Activated CD4-positive, alpha-beta T cell treated with anti-CD3 and anti-CD28 coated beads, Interleukin-10, Interleukin-2, amounts not matched to agents 100 ng/mL and 50 ng/mL, durations not matched to agents 16 hours and 8 hours (primary cell): Measurements from ENCODE around the gene DUSP7.
"Not testable (repeated sequence)": the region's sequence is repeated elsewhere in the genome, so short reads cannot be mapped to it uniquely, and the experiment has no call there.

ENCODE experiments used
- DNase-seq: peaks from one replicate; pipeline ENCODE4 v3.0.0-alpha.2; 2020

DUSP7 gene

DNA sequence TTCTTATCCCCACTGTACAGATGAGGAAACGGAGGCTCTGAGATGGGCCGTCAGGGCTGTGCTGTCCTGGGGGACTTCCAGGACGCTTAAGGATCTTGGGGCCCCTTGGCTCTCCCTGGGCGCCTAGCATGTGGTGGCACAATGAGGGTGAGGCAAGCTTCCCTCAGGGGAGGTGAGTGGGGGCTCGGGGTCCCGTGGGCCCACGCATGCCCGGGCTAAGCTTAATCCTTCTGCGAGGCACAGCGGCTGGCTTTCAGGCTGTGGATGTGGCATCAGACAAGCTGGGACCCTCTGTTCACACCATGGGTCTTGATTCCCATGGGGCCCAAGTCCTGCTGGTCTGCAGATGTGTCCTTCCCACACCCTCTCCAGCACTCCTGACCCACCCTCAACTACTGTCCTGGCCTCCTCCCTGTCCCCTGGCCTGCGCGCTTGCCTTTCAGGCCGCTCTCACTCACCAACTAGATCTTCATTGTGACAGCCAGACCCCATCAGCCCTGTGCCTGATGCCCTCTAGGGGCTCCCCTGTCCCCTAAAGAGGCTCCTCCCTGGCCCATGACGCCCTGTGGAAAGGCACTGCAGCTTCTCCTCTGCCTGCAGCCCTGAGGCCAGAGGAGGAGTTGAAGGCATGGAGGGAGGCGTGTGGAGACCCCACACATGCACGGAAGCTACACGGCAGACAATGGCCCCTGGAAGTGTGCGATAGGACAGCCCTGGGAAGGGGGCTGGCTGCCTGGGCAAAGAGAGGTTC, 11.3 kb downstream of the DUSP7 start:
- DNase-seq: no peak

DNA sequence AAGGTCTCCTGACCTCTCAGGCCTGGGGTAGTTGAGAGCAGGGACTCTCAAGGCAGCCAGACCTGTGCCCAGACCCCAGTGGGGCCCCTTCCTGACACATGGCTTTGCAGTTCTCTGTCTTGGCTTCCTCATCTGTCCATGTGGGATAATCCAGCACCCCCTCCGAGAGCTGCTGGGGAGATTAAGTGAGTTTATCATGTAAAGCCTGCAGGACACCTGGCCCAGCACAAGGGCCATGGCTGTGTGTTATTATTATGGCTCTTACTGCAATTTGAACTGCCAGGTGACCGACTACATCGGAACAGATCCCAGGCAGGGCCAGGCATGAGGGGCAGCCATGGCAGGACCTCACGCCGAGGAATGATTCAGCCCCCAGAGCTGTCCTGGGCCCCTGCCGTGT, 12.6 kb downstream of the DUSP7 start:
- no peak for DNase-seq

DNA sequence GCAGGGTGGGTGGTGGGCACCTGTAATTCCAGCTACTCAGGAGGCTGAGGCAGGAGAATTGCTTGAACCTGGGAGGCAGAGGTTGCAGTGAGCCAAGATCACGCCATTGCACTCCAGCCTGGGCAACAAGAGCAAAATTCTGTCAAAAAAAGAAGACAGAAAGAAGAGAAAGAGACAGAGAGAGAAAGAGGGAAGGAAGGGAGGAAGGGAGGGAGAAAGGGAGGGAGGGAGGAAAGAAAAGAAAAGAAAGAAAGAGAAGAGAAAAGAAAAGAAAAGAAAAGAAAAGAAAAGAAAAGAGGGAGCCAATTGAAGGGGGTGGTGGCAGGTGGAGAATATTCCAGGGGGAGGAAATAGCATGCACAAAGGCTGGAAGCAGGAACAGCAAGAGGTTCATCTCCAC, 13.3 kb downstream of the DUSP7 start:
- DNase-seq: not testable (repeated sequence)

DNA sequence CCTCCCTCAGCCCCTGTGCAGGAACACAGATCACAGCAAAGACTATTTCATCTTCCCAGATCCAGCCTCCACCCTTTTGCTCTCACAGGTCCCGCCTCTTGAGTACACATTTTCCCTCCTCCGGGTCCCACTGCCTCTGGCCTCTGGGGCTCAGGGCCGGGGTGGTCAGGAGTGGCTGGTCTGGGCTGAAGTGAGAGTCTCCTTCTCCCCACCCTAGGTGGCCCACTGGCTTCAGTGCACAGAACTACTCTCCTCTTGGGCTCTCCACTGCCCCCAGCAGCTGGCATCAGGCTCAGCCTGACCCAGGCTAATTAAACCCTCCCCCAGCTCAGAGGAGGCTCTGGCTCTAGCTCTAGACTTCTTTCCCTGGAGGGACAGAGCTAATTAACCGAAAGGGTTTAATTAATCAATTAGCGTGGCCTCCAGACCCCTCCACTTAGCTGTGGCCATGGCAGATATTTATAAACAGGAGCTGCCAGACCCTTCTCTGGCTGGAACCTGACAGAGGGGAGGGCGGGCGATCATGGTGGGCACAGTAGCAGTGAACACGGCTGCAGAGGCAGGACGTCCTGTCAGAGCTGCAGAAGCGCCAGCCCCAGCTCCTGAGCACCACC, 15.1 kb downstream of the DUSP7 start:
- no peak for DNase-seq

DNA sequence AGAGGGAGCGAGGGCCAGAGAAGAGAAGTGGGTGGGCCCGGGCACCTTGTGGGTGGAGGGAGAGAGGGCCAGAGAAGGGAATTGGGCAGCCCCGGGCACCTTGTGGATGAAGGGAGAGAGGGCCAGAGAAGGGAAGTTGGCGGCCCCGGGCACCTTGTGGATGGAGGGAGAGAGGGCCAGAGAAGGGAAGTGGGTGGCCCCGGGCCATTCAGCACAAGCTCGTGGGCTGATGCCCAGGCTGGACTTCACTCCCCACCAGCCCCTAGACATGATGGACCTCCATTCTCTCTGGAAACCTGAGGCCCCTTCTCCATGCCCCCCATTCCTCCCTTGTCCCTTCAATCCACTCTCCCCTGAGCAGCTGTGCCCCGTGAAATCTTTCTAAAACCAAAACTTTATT, 15.8 kb downstream of the DUSP7 start:
- DNase-seq: no peak

DNA sequence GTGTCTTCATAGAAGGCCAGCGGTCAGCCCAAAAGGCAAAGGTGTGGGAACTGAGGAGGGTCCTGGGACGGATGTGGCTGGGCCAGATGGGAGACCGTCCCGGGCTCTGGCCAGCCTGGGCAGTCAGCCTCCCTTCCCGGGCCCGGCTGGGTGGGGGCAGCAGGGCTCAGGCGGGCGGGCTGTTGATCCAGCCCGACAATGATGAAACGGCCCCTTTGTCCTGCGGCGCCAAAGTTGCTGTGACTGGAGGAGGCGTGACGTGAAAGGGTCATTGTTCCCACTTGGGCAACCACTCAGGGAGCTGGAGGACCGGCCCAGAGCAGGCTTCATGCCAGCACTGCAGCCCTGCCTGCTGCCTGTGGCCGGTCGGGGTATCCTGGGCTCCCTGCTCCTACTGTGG, 16.5 kb downstream of the DUSP7 start:
- DNase-seq: no peak

DNA sequence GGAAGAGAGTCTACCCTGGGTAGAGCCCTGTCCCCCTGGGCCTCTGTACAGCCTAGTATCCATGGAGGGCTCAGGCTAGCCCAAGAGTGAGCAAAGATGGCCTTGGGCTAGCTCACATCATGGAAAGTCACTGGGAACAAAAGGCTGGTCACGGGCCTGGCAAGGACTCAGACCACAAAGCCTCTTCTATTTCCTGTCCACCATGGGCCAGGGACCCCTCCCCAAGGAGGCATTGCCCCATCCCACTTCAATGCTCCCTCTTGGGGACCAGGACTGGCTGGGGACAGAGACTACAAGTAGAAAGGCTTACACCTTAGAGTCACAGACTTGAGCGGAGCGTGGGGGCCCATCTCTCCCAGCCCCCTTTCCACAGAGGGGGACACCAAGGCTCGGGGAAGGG, 16.9 kb downstream of the DUSP7 start:
- DNase-seq: no peak

DNA sequence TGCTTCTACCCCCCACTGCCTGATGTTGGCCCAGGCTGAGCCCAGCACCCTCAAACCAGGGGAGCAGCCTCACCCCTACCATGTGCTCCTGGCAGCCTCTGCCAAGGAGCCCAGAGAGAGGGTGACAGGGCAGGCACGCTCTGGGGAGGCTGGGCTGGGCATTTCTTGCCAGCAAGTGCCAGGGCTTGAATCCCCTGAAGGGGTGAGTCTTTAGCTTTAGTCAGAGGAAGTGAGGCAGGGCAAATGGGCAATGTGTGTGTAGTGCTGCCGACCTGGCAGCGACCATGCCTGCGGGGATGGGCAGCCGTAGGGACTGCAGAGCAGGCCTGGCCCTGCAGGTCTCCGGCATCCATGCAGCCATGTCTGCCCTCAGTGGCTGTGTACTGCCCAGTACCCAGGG, 18.1 kb downstream of the DUSP7 start:
- DNase-seq: no peak

DNA sequence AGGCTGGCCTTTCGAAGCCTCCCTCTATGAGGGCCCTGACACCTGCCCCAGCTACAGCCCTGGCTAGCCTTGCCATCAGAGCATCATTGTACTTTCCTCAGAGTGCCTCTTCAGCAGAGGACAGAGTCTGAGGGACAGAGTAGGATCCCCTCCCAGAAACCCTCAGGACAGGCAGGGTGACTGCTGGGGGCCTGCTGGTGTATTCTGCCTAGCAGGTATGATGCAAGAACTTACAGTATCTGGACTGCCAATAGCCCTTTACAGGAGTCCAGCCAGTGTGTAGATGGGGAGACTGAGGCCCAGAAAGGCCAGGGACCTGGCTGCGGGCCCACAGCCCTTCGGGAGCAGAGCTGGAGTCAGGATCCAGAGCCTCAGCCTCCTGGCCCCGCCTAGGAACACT, 19.1 kb downstream of the DUSP7 start:
- DNase-seq: no peak

DNA sequence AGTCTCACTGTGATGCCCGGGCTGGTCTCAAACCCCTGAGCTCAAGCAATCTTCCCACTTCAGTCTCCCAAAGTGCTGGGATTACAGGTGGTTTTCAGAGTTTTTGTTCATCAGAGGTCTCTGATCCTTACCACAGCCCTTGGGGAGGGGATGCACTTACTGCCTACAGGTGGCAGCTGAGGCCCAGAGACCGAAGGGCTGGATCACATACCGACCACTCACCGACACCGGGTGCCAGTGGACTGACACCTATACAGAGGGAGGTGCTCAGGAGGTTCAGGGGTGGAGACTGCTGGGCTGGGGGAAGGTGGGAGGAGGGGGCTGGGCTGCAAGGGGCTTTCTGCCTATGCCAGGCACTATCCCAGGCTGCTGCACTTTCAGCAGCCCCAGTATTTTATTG, 19.5 kb downstream of the DUSP7 start:
- DNase-seq: no peak

DNA sequence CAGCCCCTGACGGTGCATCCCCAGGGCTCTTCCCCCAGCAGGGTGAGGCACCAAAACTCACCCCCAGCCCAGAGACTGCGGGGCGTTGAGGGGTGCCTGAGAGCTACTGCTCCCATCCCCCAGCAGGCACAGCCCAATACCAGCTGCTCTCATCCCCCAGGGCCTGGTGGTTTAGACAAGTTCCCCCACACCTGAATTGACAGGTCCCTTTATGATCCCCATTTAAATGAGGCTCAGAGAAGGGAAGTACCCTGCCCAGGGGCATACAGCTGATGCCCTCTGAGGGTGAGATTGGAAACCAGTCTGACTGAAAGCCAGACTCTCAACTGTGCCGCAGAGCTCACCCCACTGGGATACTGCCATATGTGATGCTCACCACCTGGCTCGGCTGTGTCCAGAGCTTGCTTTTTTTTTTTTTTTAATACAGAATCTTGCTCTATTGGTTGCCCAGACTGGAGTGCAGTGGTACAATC, 20.1 kb downstream of the DUSP7 start:
- DNase-seq: no peak

DNA sequence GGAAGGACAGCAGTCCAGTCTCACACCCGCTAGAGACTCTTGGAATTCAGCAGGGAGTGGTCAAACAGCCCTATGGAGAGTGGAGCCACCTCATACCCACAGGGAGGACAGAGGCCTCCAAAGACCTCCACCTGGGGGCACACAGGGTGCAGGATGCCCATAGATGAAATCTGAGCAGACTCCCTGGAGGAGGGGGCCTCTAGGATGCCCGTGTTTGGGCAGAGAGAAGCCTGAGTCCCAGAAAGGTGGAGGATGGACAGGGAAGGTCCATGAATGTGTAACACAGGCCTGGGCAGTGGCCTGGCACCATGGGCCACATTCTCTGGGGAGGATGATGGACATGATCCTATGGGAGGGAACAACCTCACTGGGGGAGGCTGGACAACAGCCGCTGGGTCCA, 21.7 kb downstream of the DUSP7 start:
- no peak for DNase-seq

DNA sequence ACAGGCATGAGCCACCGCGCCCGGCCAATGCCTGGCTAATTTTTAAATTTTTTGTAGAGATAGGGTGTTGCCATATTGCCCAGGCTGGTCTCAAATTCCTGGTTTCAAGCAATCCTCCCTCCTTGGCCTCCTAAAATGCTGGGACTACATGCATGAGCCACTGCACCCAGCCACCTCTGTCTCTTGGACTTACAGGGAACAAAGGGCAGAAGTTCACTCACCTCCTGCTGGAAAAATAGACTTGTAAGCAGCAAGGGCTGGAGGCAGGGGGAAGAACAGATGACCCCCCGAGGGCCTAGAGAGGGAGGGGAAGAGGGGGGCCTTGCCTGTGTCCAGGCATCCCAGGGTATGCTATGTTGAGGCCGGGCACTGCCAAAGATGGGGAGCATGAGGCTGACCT, 22.2 kb downstream of the DUSP7 start:
- no peak for DNase-seq

DNA sequence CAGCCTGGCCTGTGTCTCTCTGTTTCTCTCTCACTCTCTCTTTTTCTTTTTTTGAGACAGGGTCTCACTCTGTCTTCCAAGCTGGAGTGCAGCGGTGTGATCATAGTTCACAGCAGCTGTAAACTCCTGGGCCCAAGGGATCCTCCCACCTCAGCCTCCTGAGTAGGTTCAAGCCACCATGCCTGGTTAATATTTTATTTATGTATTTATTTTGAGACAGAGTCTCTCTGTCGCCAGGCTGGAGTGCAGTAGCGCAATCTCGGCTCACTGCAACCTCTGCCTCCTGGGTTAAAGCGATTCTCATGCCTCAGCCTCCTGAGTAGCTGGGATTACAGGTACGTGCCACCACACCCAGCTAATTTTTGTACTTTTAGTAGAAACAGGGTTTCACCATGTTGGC, 22.6 kb downstream of the DUSP7 start:
- not testable (repeated sequence) for DNase-seq

DNA sequence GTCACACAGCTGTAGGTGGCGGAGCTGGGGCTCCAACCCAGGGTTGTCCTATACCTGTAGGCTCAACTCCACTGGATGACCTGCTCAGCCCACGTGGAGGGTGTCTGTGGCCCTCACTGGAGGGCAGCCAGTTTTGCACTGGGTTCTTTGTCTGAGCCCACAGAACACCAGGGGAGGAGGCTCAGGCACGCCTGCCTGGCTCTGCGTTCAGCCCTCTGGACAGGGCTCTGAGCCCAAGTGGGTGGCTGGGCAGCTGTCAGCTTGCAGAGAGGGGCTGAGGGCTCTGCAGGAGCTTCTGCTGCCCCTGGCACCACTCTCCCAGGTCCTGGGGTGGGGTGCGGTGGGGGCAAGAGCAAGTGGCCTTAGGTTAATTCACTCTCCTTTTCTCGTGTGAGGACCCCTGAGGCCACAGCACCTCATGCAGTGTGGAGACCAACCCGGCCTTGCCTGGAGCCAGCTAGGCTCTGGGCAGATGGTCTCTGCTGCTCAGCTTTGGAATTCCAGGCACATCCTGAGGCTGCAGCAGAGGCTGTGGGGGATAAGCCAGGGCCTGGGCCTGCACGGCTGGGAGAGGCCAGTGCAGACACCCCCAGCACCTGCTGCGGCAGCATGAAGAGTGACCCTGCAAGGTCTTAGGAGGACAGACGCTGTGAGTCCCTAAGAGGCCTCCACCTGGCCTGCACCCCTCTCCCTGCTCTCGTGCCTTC, 23.5 kb downstream of the DUSP7 start:
- DNase-seq: no peak

DNA sequence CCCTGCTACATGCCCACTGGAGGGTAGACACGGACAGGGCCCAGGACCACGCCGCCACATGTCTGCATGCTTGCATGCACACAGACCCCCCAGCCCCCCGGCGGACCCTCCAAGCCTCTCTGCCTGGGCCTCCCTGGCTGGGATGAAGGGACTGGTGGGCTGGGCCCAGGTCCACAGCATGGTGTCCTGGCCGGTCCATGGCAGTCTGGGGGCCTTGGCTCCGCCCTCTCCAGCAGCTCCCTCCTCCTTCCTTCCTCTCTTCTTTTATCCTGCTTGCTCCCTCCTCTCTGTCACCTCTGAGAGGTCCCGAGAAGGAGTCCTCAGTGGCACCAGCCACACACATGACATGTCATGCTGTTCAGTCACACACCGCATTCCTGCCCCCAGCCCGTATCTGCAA, 24.5 kb downstream of the DUSP7 start:
- no peak for DNase-seq

DNA sequence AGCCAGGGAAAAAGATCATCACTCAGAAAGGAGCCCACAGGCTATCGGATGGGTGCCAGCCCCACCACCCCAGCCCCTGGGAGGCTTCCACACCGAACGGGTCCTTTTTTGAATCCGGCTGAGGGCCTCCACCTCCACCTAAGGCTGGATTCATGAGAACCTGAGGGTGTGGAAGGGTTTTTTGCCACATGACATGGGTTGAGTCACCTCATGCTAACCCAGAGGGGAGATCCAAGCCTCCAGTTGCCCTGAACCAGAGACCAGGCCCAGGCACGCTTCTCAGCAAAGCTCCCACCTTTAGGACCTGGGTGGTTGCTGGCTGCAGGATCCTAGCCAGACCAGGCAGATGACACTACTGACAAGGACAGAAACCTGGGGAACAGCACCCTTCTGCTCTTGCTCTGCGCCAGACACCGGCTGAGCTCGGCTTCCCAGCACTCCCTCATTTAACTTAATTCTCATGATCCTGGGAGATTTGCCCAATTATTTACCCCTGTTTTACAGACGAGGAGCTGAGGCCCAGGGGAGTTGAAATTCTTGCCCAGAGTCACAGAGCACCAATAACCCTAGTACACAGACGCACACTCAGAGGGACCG, 25.6 kb downstream of the DUSP7 start:
- no peak for DNase-seq

DNA sequence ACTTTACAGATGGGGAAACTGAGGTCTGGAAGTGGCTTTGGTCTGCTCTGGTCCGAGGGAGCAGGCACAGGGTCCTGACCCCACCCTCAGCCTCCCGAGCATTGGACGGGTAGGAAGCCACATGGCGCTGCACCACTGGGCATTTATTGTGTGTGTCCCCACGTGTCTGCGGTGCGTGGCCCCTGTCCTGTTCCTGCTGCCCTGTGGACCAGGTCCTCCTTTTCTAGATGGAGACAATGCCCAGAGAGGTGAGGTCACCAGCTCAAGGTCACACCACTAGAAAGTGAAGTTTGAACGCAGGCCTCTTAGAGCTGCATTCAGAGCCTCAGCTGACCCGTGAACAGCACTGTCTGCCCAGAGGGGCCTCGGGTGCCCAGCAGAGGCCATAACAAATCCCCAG, 26.8 kb downstream of the DUSP7 start:
- DNase-seq: no peak

DNA sequence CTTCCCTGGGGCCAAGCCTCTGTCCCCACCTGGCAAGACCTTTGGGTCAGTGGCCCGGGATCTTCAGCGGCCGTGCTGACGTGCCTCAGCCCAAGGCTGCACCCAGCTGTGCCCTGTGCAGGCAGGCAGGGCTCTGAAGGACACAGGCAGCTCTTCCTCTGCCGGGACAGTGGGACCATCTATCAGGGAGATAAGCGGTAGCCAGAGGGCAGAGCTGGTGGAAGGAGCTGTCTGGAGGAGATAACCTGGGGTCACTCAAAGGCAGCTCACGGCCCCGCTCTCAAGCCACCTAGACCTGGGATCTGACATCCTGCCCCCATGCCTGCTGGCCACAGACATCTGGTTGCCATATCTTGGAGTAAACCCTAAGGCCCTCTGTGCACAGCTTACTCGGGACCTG, 27.3 kb downstream of the DUSP7 start:
- DNase-seq: no peak

DNA sequence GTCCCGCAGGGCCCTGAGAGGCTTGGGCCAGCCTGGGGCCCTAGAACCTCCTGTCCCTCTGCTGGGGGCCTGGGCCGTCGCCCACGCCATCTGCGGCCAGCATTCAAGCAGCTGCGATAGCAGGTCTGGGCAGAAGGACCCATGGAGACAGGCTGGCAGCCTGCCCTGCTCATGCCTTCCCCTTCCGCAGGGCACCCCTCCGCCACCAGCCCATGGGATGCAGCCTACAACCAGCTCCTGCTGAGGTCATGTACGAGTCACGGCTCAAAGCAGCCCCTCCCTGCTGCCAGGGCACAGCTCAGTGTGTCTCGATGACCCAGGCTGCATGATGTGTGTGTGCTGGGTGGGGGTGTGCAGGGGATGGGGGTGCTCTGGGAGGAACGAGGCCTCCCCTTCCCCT, 27.8 kb downstream of the DUSP7 start:
- DNase-seq: no peak

DNA sequence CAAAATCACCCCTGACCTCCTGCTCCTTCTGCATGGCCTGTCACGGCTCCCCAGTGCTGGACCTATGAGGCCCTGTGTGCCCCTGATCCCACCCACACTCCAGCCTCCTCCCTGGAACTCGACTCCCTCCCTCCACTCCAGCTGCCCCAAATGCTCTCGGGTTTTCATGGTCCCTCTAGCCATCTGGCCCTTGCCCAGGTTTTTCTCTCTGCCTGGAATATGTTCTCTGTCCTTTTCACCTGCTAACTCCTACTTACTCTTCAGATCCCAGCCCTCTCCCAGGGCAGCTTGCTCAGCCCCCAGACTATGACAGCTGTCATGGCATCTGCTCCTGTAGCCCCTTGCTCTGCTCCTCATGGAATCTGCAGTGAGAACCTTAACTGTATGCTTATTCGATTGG, 30.3 kb downstream of the DUSP7 start:
- no peak for DNase-seq

DNA sequence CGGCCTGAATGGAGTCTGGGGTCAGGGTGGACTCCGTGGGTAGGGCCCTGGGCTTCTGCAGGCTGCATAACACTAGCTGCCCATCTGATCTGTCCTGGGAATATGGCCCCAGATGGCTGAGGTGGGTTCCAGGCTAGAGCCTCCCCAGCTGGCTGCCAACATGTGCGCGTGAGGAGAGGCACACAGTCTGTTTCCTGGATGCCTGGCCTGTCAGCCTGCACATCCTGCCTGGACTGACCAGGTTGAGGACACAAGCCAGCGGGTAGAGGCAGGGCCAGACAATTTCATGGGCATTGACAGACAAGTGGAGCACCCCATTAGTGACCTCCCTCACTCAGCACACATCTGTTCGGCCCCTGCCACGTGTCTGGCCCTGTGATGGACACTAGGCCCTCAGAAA, 30.9 kb downstream of the DUSP7 start:
- DNase-seq: no peak

DNA sequence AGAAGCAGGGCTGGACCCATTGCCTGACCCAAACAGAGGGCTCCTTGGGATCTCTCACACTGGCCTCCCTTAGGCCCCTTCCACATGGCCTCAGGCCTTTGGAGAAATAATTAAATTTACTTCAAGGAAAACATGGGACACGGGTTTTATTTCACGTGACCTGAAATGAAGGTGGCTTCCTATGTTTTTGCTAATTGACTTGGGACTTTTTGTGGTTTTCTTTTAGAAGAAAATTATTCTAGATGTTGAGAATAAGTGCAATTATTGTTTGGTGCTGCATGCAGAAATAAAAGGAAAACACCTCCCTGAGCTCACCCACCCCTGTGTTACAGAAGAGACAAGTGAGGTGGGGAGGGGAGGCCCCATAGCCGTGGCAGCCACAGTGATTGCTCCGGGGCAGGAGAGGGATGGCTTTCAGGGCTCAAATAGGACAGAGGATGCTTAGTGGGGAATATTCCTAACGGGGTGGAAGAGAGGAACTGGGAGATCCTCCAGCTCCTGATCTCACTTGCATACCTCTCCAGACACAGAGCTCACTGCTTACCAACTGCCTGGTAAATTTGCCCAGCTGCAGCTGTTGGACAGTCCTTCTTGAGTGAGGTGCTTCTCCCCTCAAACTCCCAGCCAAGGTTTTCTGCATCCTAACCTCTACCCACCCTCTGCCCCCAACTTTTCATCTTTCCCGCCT, 31.5 kb downstream of the DUSP7 start:
- no peak for DNase-seq
